HG03575 (cell line): ENCODE results near the gene RHNO1.

Source experiments
- ATAC-seq: cut with Tn5 transposase; IDR thresholded peaks from one replicate; pipeline ENCODE4 v1.9.1; 2021; ENCODE audit not compliant: unreplicated experiment, insufficient number of reproducible peaks, low FRiP score; ENCODE audit errors: extremely low read depth

The RHNO1 gene

DNA sequence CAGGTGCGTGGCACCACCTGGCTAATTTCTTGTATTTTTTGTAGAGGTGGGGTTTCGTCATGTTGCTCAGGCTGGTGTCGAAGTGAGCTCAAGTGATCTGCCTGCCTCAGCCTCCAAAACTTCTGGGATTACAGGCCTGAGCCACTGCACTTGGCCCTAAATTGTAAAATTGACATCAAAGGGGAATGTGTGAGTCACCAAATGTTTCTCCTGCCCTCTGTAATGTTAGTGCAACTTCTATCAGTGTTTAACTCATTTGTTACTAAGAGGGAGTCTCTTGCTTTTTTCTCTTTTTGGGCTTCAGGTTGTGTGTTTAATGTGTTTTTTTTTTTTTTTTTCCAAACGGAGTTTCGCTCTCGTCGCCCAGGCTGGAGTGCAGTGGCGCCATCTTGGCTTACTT is 16.0 kb downstream of the RHNO1 start:
- no peak for ATAC-seq

DNA sequence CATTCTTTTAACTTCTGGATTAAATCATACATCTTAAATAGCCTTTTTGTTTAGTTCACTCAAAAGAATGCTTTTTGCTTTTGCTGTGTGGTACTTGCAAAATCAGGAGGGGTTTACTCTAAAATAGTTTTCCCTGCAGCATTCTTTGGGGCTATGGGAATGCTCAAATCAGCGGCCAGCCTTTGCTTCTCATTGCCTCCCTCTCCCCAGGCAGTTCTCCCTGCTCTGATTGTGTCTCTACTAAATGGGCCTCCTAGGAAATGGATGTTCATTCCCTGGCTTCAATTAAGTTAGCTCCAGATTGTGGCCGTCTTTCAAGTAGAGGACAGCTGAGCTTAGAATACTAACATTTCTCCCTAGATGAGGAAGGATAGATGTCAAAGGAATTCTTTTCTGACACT is 18.0 kb downstream of the RHNO1 start:
- ATAC-seq = no peak

DNA sequence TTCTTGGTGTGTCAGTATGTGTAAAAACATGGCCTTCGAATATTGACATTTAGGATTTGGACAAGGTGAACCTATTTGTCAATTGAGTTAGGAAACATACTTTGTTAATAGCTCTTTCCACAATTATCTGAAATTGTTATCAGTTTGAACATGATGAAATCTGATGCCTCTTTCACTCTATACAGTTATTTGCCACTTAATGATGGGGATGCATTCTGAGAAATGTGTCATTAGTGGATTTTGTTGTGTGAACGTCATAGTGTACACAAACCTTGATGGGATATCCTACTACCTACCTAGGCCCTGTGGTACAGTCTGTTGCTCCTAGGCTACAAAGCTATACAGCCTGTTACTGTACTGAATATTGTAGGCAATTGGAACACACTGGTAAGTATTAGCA is 18.5 kb downstream of the RHNO1 start:
- ATAC-seq = no peak

DNA sequence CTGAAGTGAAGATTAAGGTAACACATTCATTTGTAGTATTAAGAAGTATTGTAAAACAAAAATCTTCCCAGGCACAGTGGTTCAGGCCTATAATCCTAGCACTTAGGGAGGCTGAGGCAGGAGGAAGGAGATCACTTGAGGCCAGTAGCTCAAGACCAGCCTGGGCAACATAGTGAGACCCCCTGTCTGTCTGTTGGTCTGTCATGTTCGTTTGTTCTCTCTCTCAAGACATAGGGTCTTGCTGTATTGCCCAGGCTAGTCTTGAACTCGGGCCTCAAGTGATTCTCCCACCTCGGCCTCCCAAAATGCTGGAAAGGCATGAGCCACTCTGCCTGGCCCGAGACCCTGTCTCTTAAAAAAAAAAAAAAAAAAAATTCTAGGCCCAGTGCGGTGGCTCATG is 20.4 kb downstream of the RHNO1 start:
- no peak for ATAC-seq

DNA sequence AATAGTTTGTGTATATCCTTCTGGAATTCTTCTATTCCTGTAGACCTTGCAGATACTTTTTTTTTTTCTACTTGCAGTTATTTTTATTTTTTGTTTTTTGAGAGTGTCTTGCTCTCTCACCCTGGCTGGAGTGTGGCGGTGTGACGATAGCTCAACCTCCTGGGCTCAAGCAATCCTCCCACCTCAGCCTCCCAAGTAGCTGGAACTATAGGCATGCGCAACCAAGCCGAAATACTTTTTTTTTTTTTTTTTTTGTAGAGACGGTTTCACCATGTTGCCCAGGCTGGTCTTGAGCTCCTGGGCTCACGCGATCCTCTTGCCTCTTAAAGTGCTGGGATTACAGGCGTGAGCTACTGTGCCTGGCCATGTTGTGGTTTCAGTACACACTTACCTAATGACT is 23.6 kb downstream of the RHNO1 start:
- ATAC-seq = no peak

DNA sequence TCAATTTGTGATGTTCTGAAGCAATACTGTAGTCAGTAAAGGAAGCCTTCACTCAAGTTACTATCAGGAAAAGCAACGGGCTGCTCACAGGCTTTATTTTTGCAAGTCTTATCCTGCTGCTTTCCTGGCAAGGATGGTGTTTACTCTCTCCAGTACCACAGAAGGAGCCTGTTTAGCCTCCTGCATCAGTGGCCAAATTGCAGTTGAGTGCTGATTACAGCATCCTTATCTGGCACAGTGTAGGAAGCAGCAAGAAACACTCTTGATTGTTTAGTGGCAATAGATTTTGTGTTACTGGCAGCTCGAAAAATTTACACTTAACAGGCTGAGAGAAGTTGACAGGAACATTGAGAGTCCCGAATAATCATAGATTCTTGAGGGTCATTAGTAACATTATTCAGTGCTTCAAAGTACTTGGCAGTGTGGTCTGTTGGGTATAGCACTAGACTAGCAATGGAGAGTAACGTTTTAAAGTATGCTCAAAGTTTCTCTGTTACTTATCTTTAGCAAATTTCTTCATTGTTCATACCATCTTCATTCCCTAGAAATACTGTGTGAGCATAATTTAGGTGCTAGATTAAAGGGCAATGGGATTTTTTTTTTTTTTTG is 25.4 kb downstream of the RHNO1 start:
- ATAC-seq = no peak

DNA sequence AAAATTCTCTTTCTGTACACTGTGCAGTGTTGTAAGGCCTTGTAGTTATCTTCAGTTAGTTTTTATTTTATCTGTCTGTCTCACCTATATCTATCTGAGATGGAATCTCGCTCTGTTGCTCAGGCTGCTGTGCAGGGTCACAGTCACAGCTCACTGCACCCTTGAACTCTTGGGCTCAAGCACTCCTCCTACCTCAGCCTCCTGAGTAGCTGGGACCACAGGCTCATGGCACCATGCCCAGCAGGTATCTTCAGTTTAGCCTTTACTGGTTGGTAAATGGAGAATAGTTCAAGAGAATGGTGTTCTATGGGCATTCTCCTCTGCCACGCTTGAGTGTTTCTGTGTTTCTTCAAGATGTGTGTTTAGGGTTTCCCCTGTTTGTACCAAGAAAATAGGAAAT is 27.2 kb downstream of the RHNO1 start:
- no peak for ATAC-seq

DNA sequence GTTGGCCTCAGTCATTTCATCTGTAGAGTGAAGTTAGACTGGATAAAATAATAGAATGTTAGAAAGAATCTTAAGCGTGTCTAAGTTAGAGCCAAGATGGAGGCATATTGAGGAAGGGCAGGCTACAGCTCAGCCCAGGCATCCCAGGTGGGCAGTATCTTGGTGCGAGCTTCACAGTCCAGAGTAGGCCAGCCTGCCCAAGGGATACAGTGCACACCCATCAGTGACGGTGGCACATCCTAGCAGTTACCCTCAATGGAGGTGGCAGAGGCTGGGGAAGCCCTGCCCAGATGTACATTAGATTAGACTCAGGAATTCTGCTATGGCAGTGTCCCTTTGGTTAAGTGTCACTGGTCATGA is 35.2 kb downstream of the RHNO1 start:
- no peak for ATAC-seq

DNA sequence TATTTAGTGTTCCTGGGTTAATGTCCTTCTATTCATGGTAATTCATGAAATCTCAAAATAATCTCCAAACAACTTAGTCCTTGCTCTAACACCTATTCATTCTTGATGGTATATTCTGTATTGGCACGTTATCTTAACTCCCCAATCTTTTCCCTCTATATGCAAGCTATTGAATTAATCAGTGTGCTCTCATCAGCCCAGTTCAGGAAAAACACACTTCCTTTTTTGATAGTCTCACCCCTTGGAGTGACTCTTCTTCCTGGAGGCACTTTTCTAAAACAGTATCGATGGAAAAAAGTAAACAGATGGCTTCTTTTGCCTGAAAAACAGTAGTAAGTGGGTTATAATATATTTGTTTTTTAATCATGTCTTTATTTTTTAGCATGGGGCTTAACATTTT is 42.2 kb downstream of the RHNO1 start:
- no peak for ATAC-seq

DNA sequence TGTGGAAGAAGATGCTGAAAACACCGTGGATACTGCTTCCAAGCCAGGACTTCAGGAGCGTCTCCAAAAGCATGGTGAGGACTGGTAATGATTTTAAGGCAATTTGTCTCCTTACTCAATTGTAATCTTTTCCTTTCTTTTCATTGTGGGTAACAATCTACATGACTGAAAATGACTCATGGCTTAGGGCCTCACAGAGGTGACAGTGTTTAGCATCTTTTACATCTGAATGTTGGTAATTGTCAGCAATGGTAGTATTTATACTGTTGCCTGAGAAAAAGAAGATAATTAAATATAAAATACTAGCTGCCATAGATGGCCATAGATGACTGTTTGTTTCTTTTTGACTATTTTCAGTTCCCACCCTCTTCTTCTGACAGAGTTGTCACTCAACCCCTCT is 45.3 kb downstream of the RHNO1 start:
- ATAC-seq = no peak

DNA sequence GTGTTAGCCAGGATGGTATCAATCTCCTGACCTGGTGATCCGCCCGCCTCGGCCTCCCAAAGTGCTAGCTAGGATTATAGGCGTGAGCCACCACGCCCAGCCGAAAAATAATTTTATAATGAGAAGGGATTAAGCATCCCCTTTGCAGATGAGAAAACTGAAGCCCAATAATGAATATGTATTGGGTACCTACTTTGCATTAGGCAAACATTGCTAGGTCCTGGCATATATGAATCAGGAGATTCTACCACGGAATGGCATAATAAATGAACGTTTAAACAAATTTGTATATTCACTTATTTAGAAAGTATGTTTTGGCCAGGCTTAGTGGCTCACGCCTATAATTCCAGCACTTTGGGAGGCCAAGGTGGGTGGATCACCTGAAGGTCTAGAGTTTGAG is 46.0 kb downstream of the RHNO1 start:
- no peak for ATAC-seq

DNA sequence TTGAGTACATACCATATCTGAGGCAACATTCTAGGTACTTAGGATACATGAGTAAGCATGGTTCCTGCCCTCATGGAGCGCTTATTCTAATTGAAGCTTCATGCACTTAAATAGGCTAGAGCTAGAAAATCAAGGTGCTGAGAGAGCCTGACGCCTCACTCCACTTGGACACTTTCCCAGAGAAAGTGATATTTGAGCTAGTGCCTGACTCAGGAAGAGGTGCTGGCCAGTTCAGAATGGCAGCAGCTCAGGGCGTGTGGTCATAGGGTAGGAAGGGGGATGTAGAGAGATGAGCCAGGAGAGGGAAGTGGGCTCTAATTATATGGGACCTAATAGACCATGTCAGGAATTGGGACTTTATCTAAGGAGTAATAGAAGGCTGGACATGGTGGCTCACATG is 47.0 kb downstream of the RHNO1 start:
- no peak for ATAC-seq

DNA sequence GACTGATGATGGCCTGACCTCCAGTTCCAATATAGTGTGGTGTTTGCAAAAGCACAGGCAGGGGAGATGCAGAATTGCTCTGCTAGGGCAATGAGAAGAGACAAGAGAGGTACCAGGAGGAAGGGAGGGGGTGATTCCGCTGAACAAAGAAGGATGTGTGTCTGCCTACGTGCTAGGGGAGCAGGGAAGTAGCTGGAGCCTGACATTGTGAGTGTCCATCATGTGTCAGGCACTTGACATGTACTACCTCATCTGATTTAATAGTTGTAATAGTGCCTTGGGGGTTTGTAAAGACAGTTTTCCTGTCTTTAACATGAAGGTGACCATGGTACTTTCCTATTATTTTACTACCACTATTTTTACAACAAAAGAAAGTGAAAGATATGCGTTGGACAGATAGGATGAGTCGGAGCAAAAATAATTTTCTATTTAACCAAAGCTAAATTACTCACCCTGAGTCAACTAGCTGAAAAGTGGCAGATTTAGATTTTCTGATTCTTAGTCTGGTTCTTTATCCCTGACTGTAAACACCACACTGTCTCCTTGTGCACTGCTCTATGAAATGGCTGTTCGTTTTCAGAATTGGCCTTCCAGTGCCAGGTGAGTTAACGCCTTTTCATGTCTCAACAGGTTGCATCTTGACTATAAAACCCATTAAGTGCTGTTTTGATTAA is 48.4 kb downstream of the RHNO1 start:
- no peak for ATAC-seq

DNA sequence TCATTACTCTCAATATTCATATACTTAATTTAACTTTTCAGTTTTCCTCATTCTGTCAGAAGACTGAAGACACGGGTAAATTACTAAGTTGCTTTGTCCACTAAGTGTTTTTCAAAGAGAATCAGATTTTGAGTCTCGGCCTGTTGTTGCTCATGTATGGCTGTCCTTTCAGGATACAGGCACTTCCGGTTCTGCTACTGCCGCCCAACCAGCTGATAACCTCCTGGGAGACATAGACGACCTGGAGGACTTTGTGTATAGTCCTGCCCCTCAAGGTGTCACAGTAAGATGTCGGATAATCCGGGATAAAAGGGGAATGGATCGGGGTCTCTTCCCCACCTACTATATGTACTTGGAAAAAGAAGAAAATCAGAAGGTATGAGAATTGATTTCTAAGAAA is 53.8 kb downstream of the RHNO1 start:
- no peak for ATAC-seq

DNA sequence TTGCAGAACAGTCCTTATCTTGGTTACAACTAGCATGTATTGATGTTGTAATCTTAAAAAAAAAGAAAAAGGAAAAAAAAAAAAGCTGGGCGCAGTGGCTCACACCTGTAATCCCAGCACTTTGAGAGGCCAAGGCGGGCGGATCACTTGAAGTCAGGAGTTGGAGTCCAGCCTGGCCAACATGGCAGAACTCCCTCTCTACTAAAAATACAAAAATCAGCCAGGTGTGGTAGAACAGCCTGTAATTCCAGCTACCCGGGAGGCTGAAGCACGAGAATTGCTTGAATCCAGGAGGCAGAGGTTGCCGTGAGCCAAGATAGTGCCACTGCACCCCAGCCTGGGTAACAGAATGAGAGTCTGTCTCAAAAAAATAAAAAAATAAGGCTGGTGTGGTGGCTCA is 56.6 kb downstream of the RHNO1 start:
- no peak for ATAC-seq

DNA sequence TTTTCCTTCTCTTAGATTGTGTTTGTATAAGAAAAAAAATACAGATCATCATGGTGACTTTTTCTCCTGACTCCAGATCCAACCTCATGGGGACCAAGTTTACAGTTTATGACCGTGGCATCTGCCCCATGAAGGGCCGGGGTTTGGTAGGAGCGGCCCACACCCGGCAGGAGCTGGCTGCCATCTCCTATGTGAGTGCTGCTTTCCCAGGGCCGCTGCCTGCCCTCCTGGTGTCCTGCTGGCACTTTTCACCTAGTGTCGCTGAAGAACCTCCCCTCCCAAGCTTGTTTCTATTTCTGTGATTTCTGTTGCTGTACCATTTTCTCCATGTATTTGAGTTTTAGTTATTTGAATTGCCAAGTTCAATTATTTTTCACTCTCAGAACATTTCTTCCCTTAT is 57.3 kb downstream of the RHNO1 start:
- ATAC-seq = no peak

DNA sequence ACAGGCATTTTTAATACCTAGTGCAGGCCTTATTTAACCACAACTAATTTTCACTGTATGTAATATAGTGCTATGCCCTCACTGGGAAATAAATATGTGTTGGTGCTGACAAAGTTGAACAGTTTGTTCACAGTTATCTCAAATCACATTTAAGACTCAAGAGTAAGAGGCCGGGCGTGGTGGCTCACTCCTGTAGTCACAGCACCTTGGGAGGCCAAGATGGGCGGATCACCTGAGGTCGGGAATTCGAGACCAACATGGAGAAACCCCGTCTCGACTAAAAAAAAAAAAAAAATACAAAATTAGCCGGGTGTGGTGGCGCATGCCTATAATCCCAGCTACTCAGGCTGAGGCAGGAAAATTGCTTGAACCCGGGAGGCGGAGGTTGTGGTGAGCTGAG is 59.3 kb downstream of the RHNO1 start:
- no peak for ATAC-seq

DNA sequence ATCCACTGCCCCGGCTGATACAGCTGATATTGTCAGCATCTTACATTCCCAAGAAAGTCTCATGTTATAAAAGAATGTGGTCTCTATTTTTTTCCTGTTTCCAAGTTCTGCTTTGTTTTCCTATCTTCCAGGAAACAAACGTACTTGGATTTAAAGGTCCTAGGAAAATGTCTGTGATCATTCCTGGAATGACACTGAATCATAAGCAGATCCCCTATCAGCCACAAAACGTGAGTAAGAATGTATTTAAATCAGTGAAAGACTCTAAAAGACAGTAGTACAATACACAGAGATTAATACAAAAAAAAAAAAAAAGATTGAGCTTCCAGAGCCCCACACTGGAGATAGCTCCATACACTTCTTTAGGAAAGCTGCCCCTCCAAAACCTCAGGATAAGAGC is 60.5 kb downstream of the RHNO1 start:
- ATAC-seq = no peak
